AG04450 (cell line): Measurements from ENCODE around the gene WRAP73. TPM values are rescaled to one million over a fixed set of nuclear protein-coding genes. Genes with fewer than 3 reads are reported as not detected.

Source experiments
- CTCF ChIA-PET: fragments of 300-600, 350-600 bp; formaldehyde crosslinking; extraction: SDS; loops from one replicate; lab custom pipeline; 2022; ENCODE audit warnings: antibody characterized with exemption, inconsistent platforms; lab: Charles Lee
- POLR2A ChIA-PET: fragments of 350-600 bp; formaldehyde crosslinking; extraction: SDS; loops from one replicate; lab custom pipeline; 2021; ENCODE audit warnings: antibody characterized with exemption, inconsistent platforms; lab: Yijun Ruan, JAX
- DNase-seq: peaks from one replicate; pipeline ENCODE4 v3.0.0-alpha.2; 2011; ENCODE audit warnings: low read depth, low spot score
- H3K27ac ChIP-seq: one replicate; pipeline ENCODE4 v1.5.1; 2012; ENCODE audit warnings: low read depth, low read length, control low read depth
- H3K27me3 ChIP-seq: one replicate; pipeline ENCODE4 v1.6.0; 2012; ENCODE audit warnings: low read length; ENCODE audit not compliant: control insufficient read depth, insufficient read depth
- H3K4me3 ChIP-seq: 2 replicates; pipeline ENCODE4 v1.5.1; 2011; ENCODE audit warnings: mild to moderate bottlenecking, low read depth, low read length, control low read depth
- H3K9me3 ChIP-seq: 2 replicates; pipeline ENCODE4 v1.5.1; 2012; ENCODE audit warnings: low read length; ENCODE audit not compliant: control insufficient read depth, insufficient read depth
- polyA plus RNA-seq: library from polyadenylated mRNA; depleted of rRNA; stranded (reverse); fragments of >200 nt; gene quantifications from 2 replicates; pipeline ENCODE4 v1.2.3, GENCODE V29; 2011
- TF ChIP-seq, protein P1 (sequence below): IDR thresholded peaks from 2 replicates; pipeline ENCODE4 v1.5.1; 2011; ENCODE audit warnings: low read depth, low read length, control low read depth, inconsistent platforms

The WRAP73 gene
- polyA plus RNA-seq, 1 experiment = 14.1 TPM

DNA sequence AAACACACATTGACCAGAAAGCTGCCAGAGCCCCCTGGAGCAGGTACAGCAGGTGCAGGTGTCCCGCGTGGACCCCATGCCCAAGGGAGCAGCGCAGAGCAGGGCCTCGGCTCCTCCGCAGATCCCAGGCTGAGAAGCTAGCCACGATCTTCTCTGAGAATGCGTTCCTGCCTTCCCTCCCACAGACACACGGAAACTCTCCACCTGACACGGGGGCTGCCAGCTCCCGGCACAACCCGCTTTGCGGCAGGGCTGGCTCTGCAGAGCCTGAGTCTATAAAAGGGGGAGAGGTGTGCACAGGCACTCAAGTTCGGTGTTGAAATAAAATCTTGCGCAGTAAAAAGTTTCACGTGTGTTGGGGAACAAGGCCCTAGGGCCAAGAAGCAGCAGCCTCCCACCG, 48.2 kb downstream of the WRAP73 start:
- POLR2A ChIA-PET = no interaction called here
- TF ChIP-seq, protein P1, sequence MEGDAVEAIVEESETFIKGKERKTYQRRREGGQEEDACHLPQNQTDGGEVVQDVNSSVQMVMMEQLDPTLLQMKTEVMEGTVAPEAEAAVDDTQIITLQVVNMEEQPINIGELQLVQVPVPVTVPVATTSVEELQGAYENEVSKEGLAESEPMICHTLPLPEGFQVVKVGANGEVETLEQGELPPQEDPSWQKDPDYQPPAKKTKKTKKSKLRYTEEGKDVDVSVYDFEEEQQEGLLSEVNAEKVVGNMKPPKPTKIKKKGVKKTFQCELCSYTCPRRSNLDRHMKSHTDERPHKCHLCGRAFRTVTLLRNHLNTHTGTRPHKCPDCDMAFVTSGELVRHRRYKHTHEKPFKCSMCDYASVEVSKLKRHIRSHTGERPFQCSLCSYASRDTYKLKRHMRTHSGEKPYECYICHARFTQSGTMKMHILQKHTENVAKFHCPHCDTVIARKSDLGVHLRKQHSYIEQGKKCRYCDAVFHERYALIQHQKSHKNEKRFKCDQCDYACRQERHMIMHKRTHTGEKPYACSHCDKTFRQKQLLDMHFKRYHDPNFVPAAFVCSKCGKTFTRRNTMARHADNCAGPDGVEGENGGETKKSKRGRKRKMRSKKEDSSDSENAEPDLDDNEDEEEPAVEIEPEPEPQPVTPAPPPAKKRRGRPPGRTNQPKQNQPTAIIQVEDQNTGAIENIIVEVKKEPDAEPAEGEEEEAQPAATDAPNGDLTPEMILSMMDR = no peak
- Histone ChIP-seq H3K27ac (no peak overlapping the region), H3K9me3 (no peaks in the 10 kb centered on the region; the same call in 1 of the 2 replicates), H3K27me3 (peaks cover 29% of the 10 kb centered on the region), H3K4me3 (no peak overlapping the region)
- DNase-seq = no peak
- CTCF ChIA-PET = interaction anchor here (0.9 kb wide), 1 partner anchor 14 kb away, joined by 3 read pairs; no protein-coding TSS in a partner anchor

DNA sequence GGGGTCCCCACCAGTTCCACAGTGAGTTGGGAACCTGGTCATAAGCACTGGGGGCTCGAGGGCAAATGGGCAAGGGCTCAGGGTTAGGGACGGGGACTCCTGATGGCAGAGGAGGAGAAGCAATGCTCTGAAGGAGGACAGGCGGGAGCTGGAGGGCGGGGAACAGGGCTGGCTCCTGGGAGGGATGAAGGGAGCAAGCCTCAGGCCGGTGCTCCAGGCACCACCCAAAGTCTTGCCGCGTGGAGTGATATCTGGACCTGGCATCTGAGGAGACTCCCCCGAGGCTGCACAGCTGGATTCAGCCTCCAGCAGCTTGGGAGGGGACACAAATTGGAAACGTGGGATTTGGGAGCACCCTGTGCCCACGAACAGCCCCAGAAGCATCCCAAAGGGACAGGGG, 49.5 kb downstream of the WRAP73 start:
- TF ChIP-seq, protein P1 = no peak
- H3K4me3 ChIP-seq = no peak overlapping the region
- H3K27ac ChIP-seq = no peak overlapping the region
- no peaks in the 10 kb centered on the region; the same call in 1 of the 2 replicates for H3K9me3 ChIP-seq
- CTCF ChIA-PET = no interaction called here
- POLR2A ChIA-PET = no interaction called here
- peaks cover 27% of the 10 kb centered on the region for H3K27me3 ChIP-seq
- DNase-seq = no peak

DNA sequence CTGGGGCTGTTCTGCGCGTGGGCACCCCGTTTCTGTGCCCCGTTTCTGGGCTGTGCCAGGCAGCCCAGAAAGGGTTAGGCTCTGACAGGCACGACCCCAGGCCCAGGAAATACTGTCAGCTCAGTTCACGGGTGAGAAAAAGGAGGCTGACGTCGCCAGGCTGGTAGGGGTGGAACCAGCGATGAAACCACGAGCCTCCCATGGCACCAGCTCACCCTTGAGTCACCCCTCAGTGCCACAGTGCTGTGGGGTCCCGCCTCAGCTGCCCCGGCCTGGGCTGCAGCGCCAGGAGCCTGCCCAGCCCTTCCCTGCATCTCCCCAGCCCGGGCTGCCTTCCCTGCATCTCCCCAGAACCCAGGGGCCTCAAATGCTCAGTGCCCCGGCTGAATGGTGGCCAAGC, 50.1 kb downstream of the WRAP73 start:
- TF ChIP-seq, protein P1 = no peak
- Histone ChIP-seq H3K4me3 (no peak overlapping the region), H3K27me3 (peaks cover 27% of the 10 kb centered on the region), H3K9me3 (no peaks in the 10 kb centered on the region; the same call in 1 of the 2 replicates), H3K27ac (no peak overlapping the region)
- POLR2A ChIA-PET = no interaction called here
- CTCF ChIA-PET = interaction anchor here (1.2 to 1.4 kb wide), 2 partner anchors 19 to 109 kb away, joined by 5 to 8 read pairs; no protein-coding TSS in a partner anchor
- no peak for DNase-seq

DNA sequence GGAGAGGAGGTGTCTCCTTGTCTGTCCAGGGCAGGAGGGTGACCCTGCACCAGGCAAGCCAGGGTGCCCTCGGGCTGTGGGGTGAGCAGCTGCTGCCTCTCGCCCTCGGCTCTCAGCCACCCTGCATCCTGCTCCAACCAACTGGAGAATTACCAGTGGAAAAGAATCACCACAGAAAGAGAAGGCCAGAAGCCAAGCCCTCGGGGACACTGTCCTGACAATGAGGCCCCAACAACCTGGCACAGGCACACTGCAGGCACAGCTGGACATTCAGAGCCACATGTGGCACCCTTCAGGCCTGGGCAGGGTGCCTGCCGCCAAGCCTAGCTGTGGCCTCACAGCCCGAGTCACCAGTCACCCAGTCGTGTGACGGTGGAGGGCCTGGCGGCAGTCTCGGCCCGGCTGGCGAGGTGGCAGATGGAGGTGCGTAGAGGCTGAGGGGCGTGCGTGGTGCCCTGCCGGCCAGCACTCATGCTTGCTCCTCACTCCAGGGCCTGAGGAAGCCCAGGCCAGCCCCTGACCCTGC, 50.6 kb downstream of the WRAP73 start:
- TF ChIP-seq, protein P1 = no peak
- no peak overlapping the region for H3K4me3 ChIP-seq
- POLR2A ChIA-PET = no interaction called here
- no peak for DNase-seq
- H3K9me3 ChIP-seq = no peaks in the 10 kb centered on the region; the same call in 1 of the 2 replicates
- CTCF ChIA-PET = interaction anchor here (1.2 to 1.4 kb wide), 2 partner anchors 20 to 108 kb away, joined by 5 to 8 read pairs; no protein-coding TSS in a partner anchor
- no peak overlapping the region for H3K27ac ChIP-seq
- H3K27me3 ChIP-seq = peaks cover 27% of the 10 kb centered on the region

DNA sequence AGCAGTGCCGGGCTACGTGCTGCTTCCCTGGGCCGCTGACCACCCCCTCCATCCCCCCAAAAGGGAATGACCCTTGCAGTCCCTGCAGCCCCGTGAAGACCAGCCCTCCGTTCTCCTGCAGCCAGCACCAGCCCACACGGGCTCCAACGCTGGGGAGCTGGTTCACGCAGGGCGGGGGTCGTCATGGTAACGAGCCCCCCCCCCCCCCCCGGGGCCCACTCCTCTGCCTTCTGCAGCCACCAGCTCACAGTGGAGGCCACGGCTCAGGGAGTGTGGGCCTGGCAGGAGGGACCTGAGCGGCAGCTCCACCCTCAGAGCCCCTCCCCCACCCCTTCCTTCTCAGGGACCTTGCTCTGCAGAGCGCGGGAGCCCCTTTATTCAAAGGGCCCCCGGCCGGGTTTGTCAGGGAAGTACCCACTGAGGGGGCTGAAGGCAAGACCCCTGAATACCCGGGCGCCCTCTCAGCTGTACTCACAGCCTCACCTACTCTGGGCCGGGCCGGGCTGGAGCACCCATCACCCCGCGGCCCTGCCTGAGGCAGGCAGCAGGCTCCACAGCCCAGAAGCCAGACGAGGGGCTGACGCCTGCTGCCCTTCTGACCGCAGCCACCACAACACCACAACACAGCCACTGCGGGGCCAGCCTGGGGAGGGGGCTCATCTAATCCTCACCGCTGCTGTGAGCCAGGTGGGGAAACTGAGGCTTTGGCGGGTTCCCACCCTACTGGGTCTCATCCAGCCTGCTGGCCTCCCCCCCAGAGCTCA, 51.2 kb downstream of the WRAP73 start:
- ChIA-PET POLR2A (no interaction called here), CTCF (interaction anchor here (1.2 to 1.4 kb wide), 2 partner anchors 20 to 108 kb away, joined by 5 to 8 read pairs; no protein-coding TSS in a partner anchor)
- Histone ChIP-seq H3K9me3 (no peaks in the 10 kb centered on the region; the same call in 1 of the 2 replicates), H3K27ac (no peak overlapping the region), H3K4me3 (no peak overlapping the region), H3K27me3 (peaks cover 27% of the 10 kb centered on the region)
- DNase-seq = no peak
- TF ChIP-seq, protein P1 = no peak
